GM12878 (cell line): ENCODE results near the gene PJA1. TPM values are rescaled to one million over a fixed set of nuclear protein-coding genes. Genes with fewer than 3 reads are reported as not detected.

Experiments
- ATAC-seq: fragments of 200-7000 bp; cut with Tn5 transposase; 3 replicates; pipeline ENCODE4 v1.9.1; 2020; ENCODE audit warnings: mild to moderate bottlenecking, moderate library complexity
- BruUV-seq: library from RNA; stranded (reverse); fragments of 400-500 nt; replicated peaks from 2 replicates; lab custom pipeline; 2021; lab: Mats Ljungman, UMichigan
- CTCF ChIA-PET: fragments of 300-600 bp; sonication (Branson Sonifier 250); formaldehyde crosslinking; extraction: SDS; loops from one replicate; lab custom pipeline; 2021; ENCODE audit warnings: inconsistent platforms; lab: Yijun Ruan, JAX
- POLR2A ChIA-PET: fragments of 350-600 bp; formaldehyde crosslinking; extraction: SDS; loops from one replicate; lab custom pipeline; 2021; ENCODE audit warnings: inconsistent platforms; lab: Charles Lee
- RAD21 ChIA-PET: fragments of 300-600 bp; sonication (Branson Sonifier 250); formaldehyde crosslinking; loops from one replicate; lab custom pipeline; 2023; ENCODE audit warnings: antibody characterized with exemption; ENCODE audit not compliant: unreplicated experiment; lab: Charles Lee
- SMC1A ChIA-PET: fragments of 300-600 bp; sonication (Branson Sonifier 250); formaldehyde crosslinking; loops from one replicate; lab custom pipeline; 2023; ENCODE audit not compliant: unreplicated experiment, uncharacterized antibody; lab: Charles Lee
- DNase-seq: peaks from one replicate; pipeline ENCODE4 v3.0.0-alpha.2; 2011; ENCODE audit warnings: low read depth, low spot score
- FAIRE-seq: peaks from 3 replicates; lab custom pipeline; 2011; peaks lifted over from hg19 to GRCh38; lab: Jason Lieb, UNC
- H2AFZ ChIP-seq: 2 replicates; pipeline ENCODE4 v1.6.0; 2011; ENCODE audit warnings: low read depth, low read length, control low read depth; ENCODE audit not compliant: control insufficient read depth
- H3K27ac ChIP-seq: 2 replicates; pipeline ENCODE4 v1.5.1; 2011; ENCODE audit warnings: control low read depth; ENCODE audit not compliant: control insufficient read depth, insufficient read depth
- H3K27me3 ChIP-seq, 2 experiments: replicated peaks in 1 of 2; 2 replicates each; pipeline versions ENCODE4 v1.6.0 to v1.6.1; 2011; ENCODE audit warnings: low read length in 1 of 2; ENCODE audit not compliant: control insufficient read depth in 2 of 2, insufficient read depth in 2 of 2
- H3K36me3 ChIP-seq, 2 experiments: 2 replicates each; pipeline ENCODE4 v1.5.1; 2011; ENCODE audit warnings: low read length in 1 of 2; ENCODE audit not compliant: control insufficient read depth in 2 of 2, insufficient read depth in 2 of 2
- H3K4me1 ChIP-seq: 2 replicates; pipeline ENCODE4 v1.6.1; 2011; ENCODE audit warnings: mild to moderate bottlenecking, low read length, moderate library complexity, mixed read lengths; ENCODE audit not compliant: control insufficient read depth, insufficient read depth
- H3K4me2 ChIP-seq: 2 replicates; pipeline ENCODE4 v1.6.0; 2011; ENCODE audit warnings: control low read depth; ENCODE audit not compliant: control insufficient read depth, insufficient read depth
- H3K4me3 ChIP-seq: fragments of 200-600 bp; sonication (generic); 2 replicates; pipeline ENCODE4 v1.5.1; 2016
- H3K79me2 ChIP-seq: 2 replicates; pipeline ENCODE4 v1.6.0; 2011; ENCODE audit warnings: low read length; ENCODE audit not compliant: control insufficient read depth, insufficient read depth
- H3K9ac ChIP-seq: 2 replicates; pipeline ENCODE4 v1.8.0; 2011; ENCODE audit warnings: low read length, control low read depth, mixed read lengths; ENCODE audit not compliant: control insufficient read depth, insufficient read depth
- H3K9me3 ChIP-seq: replicated peaks from 3 replicates; pipeline ENCODE4 v1.5.1; 2011; ENCODE audit warnings: mild to moderate bottlenecking, low read length; ENCODE audit not compliant: control insufficient read depth, insufficient read depth
- H4K20me1 ChIP-seq: 2 replicates; pipeline ENCODE4 v1.6.0; 2011; ENCODE audit not compliant: control insufficient read depth, insufficient read depth
- BCL11A ChIP-seq: IDR thresholded peaks from 2 replicates; pipeline ENCODE4 v1.6.1; 2011; ENCODE audit warnings: low read depth, low read length
- CBFB ChIP-seq: IDR thresholded peaks from 2 replicates; pipeline ENCODE4 v1.6.1; 2016; ENCODE audit warnings: antibody characterized with exemption, low read depth
- HDGF ChIP-seq: fragments of 450-650 bp; IDR thresholded peaks from 2 replicates; pipeline ENCODE4 v1.6.1; 2016; ENCODE audit warnings: antibody characterized with exemption
- JUND ChIP-seq: IDR thresholded peaks from 2 replicates; pipeline ENCODE4 v1.6.1; 2012; ENCODE audit warnings: low read depth, mild to moderate bottlenecking, low read length, improper control_type of control experiment, moderate library complexity
- NR2C2 ChIP-seq: IDR thresholded peaks from 2 replicates; pipeline ENCODE4 v1.6.1; 2011; ENCODE audit warnings: borderline replicate concordance, low read depth; ENCODE audit not compliant: control insufficient read depth, insufficient read length
- NRF1 ChIP-seq: conservative IDR thresholded peaks from 2 replicates; pipeline ENCODE4 v1.6.1; 2011; ENCODE audit warnings: mild to moderate bottlenecking, low read depth, low read length, improper control_type of control experiment
- POLR2A ChIP-seq: IDR thresholded peaks from 2 replicates; pipeline ENCODE4 v1.6.1; 2011; ENCODE audit warnings: low read depth, mild to moderate bottlenecking, low read length
- SREBF2 ChIP-seq: IDR thresholded peaks from 2 replicates; pipeline ENCODE4 v1.6.1; 2012; ENCODE audit warnings: mild to moderate bottlenecking, low read length
- SRF ChIP-seq, 2 experiments: IDR thresholded peaks; 2 replicates each; pipeline ENCODE4 v1.6.1; 2011; ENCODE audit warnings: low read depth in 2 of 2, low read length in 2 of 2, mild to moderate bottlenecking in 1 of 2, moderate library complexity in 1 of 2
- TAF1 ChIP-seq: IDR thresholded peaks from 2 replicates; pipeline ENCODE4 v1.6.1; 2011; ENCODE audit warnings: mild to moderate bottlenecking, low read depth, low read length, borderline replicate concordance
- TARDBP ChIP-seq: IDR thresholded peaks from 2 replicates; pipeline ENCODE4 v1.6.1; 2016; ENCODE audit warnings: borderline replicate concordance
- WGBS: methylation state at CpG from one replicate; pipeline ENCODE4 v1.1.6; 2016; ENCODE audit warnings: low lambda C conversion rate; ENCODE audit not compliant: insufficient replicate concordance, insufficient coverage; ENCODE audit errors: missing lambda C conversion rate; 5-methylcytosine and 5-hydroxymethylcytosine counted together
- in situ Hi-C: fragments of 300-500 bp; cut with MboI; formaldehyde crosslinking; loops from 9 replicates; pipeline ENCODE4 v1.14.3; 2018; ENCODE audit warnings: mixed read lengths
- intact Hi-C: fragments of 100-400 bp; cut with micrococcal nuclease; formaldehyde crosslinking; loops from one replicate; pipeline ENCODE4 v1.14.2; 2022; ENCODE audit not compliant: unreplicated experiment
- polyA plus RNA-seq, 11 experiments: library from polyadenylated mRNA; depleted of rRNA in 4 of 11; unstranded in 6 of 11; stranded (reverse) in 5 of 11; fragments of >200 nt; fragmentation: Nextera tagmentation in 4 of 11; fragmentation: Illumina TruSeq in 1 of 11; extraction: Ambion mirVana in 4 of 11; extraction: Trizol in 1 of 11; gene quantifications; 1 replicate in 1 of 11; 2 replicates in 10 of 11; pipeline versions ENCODE4 v1.2.1 to v1.2.3, GENCODE V29; 2011 to 2016; ENCODE audit warnings: inconsistent platforms in 2 of 11, missing spikeins in 2 of 11, low read depth in 1 of 11
- total RNA-seq, 4 experiments: library from RNA; depleted of rRNA in 3 of 4; stranded (reverse); fragments of >200 nt in 3 of 4; fragmentation: Illumina TruSeq in 1 of 4; extraction: Trizol in 1 of 4; gene quantifications; 2 replicates each; pipeline versions ENCODE4 v1.2.1 to v1.2.3, GENCODE V29; 2013 to 2021

The PJA1 gene
- total and polyA plus RNA-seq, 10 of the 15 experiments (the other 5 are each of a cell fraction or from before 2014, with no cell fraction given) = 5.2 to 19.5 (median 10.8) TPM

- Histone ChIP-seq H3K9me3 (no peaks in the 10 kb centered on the region), H3K27ac (no peak overlapping the region), H3K27me3 (no peaks in the 10 kb centered on the region; a peak in 1 of 4 replicates), H3K9ac (no peak overlapping the region), H3K36me3 (no peaks in the 10 kb centered on the region), H3K79me2 (no peaks in the 10 kb centered on the region), H3K4me2 (no peak overlapping the region), H3K4me3 (no peak overlapping the region), H3K4me1 (no peaks in the 10 kb centered on the region), H2AFZ (no peak overlapping the region), H4K20me1 (no peaks in the 10 kb centered on the region)
- intact Hi-C loops (no loop called here), in situ Hi-C loops (no loop called here)
- ChIA-PET POLR2A (no interaction called here), RAD21 (no interaction called here), SMC1A (no interaction called here), CTCF (no interaction called here)
- no TSS peak for BruUV-seq
- no peak for FAIRE-seq
- 0% methylated on average over 3 of the region's 3 CpGs for WGBS
- no peak for ATAC-seq
- no peak for DNase-seq
- no peak for TF ChIP-seq TAF1
- no peak for TF ChIP-seq BCL11A
- no peak for TF ChIP-seq NRF1
- TF ChIP-seq SRF (IDR thresholded peaks at IDR 0.05; ENCODE audit: low read depth in 2 of 2, low read length in 2 of 2) = no peak
- no peak for TF ChIP-seq TARDBP
These were observed 31.4 kb upstream of the PJA1 start for GRCh38 chrX:69196666-69197065.

- Histone ChIP-seq H3K36me3 (no peaks in the 10 kb centered on the region), H3K4me3 (no peak overlapping the region), H3K9ac (no peak overlapping the region), H3K27me3 (no peaks in the 10 kb centered on the region; a peak in 1 of 4 replicates), H3K79me2 (no peaks in the 10 kb centered on the region), H4K20me1 (no peaks in the 10 kb centered on the region), H3K9me3 (no peaks in the 10 kb centered on the region), H2AFZ (no peak overlapping the region), H3K4me2 (no peak overlapping the region), H3K27ac (no peak overlapping the region), H3K4me1 (no peaks in the 10 kb centered on the region)
- ChIA-PET POLR2A (no interaction called here), CTCF (no interaction called here), SMC1A (no interaction called here), RAD21 (no interaction called here)
- ATAC-seq = no peak
- 0% methylated on average over 3 of the region's 3 CpGs for WGBS
- no peak for DNase-seq
- in situ Hi-C loops = no loop called here
- TF ChIP-seq POLR2A (no peak), NR2C2 (no peak), HDGF (no peak), CBFB (no peak), SREBF2 (no peak), JUND (no peak)
- no TSS peak for BruUV-seq
- intact Hi-C loops = no loop called here
- no peak for FAIRE-seq
These were observed 30.6 kb upstream of the PJA1 start for GRCh38 chrX:69195810-69196209.
